H1 (cell line): Measurements from ENCODE around the gene KIDINS220. TPM values are rescaled to one million over a fixed set of nuclear protein-coding genes. Genes with fewer than 3 reads are reported as not detected.

Source experiments
- CTCF ChIA-PET: fragments of 300-600 bp; sonication (Branson Sonifier 250); formaldehyde crosslinking; loops from one replicate; lab custom pipeline; 2021; ENCODE audit not compliant: partially characterized antibody; lab: Charles Lee
- POLR2A ChIA-PET: fragments of 300-600 bp; sonication (Branson Sonifier 250); formaldehyde crosslinking; loops from one replicate; lab custom pipeline; 2021; ENCODE audit warnings: inconsistent platforms; ENCODE audit not compliant: partially characterized antibody; lab: Charles Lee
- DNase-seq, 2 experiments: peaks; one replicate each; pipeline versions ENCODE4 v3.0.0 to v3.0.0-alpha.2; 2010 to 2022; ENCODE audit warnings: low spot score in 2 of 2, low read depth in 1 of 2, mixed read lengths in 1 of 2
- FAIRE-seq: peaks from 2 replicates; lab custom pipeline; 2011; peaks lifted over from hg19 to GRCh38; lab: Jason Lieb, UNC
- H2AFZ ChIP-seq: 2 replicates; pipeline ENCODE4 v1.8.1; 2012; ENCODE audit warnings: low read length, inconsistent platforms
- H2AK5ac ChIP-seq: 2 replicates; pipeline ENCODE4 v1.6.1; 2013; ENCODE audit warnings: low read depth, low read length
- H2BK120ac ChIP-seq: replicated peaks from 2 replicates; pipeline ENCODE3; 2013; ENCODE audit warnings: low read depth, low read length, inconsistent platforms
- H2BK12ac ChIP-seq: 2 replicates; pipeline ENCODE4 v1.6.1; 2013; ENCODE audit warnings: low read depth, low read length
- H2BK15ac ChIP-seq: 2 replicates; pipeline ENCODE4 v1.6.1; 2013; ENCODE audit warnings: low read length
- H2BK20ac ChIP-seq: 2 replicates; pipeline ENCODE4 v1.6.1; 2013; ENCODE audit warnings: low read length
- H2BK5ac ChIP-seq: 2 replicates; pipeline ENCODE4 v1.6.1; 2013; ENCODE audit warnings: low read depth, low read length
- H3K14ac ChIP-seq: 2 replicates; pipeline ENCODE4 v1.6.1; 2013; ENCODE audit warnings: inconsistent platforms; ENCODE audit not compliant: insufficient read length
- H3K18ac ChIP-seq: 2 replicates; pipeline ENCODE4 v1.6.1; 2013; ENCODE audit warnings: low read length; ENCODE audit errors: extremely low read depth
- H3K23ac ChIP-seq: 2 replicates; pipeline ENCODE4 v1.6.1; 2013; ENCODE audit warnings: inconsistent platforms; ENCODE audit not compliant: insufficient read length
- H3K23me2 ChIP-seq: 2 replicates; pipeline ENCODE4 v1.6.1; 2013; ENCODE audit warnings: low read depth, low read length
- H3K27ac ChIP-seq: 2 replicates; pipeline ENCODE4 v1.6.1; 2011; ENCODE audit warnings: low read depth, low read length, inconsistent platforms
- H3K27me3 ChIP-seq, 4 experiments: replicated peaks in 1 of 4; 1 replicate in 1 of 4; 2 replicates in 3 of 4; pipeline versions ENCODE4 v1.6.1 to v1.8.1; 2011 to 2013; ENCODE audit warnings: low read length in 3 of 4, mild to moderate bottlenecking in 3 of 4, inconsistent platforms in 2 of 4, mixed read lengths in 2 of 4, moderate library complexity in 1 of 4; ENCODE audit not compliant: control insufficient read depth in 3 of 4, insufficient read depth in 3 of 4; ENCODE audit errors: extremely low read depth in 1 of 4
- H3K36me3 ChIP-seq, 4 experiments: 2 replicates each; pipeline versions ENCODE4 v1.6.1 to v1.8.1; 2011 to 2013; ENCODE audit warnings: mild to moderate bottlenecking in 4 of 4, low read length in 3 of 4, moderate library complexity in 2 of 4, control low read depth in 1 of 4, inconsistent platforms in 1 of 4; ENCODE audit not compliant: insufficient read depth in 4 of 4, control insufficient read depth in 2 of 4
- H3K4ac ChIP-seq: replicated peaks from 2 replicates; pipeline ENCODE3; 2013; ENCODE audit warnings: low read length, low read depth, mixed read lengths, inconsistent platforms; ENCODE audit not compliant: insufficient read length
- H3K4me1 ChIP-seq, 4 experiments: replicated peaks in 1 of 4; 1 replicate in 1 of 4; 2 replicates in 3 of 4; pipeline versions ENCODE4 v1.6.1 to v1.8.1; 2011 to 2013; ENCODE audit warnings: low read length in 3 of 4, inconsistent platforms in 2 of 4, mixed read lengths in 1 of 4; ENCODE audit not compliant: insufficient read depth in 4 of 4, control insufficient read depth in 3 of 4
- H3K4me2 ChIP-seq, 2 experiments: 2 replicates each; pipeline versions ENCODE4 v1.6.1 to v1.8.1; 2011 to 2013; ENCODE audit warnings: low read depth in 2 of 2, low read length in 2 of 2, control low read depth in 1 of 2, inconsistent platforms in 1 of 2, mild to moderate bottlenecking in 1 of 2; ENCODE audit not compliant: insufficient read depth in 1 of 2
- H3K4me3 ChIP-seq, 4 experiments: fragments of 200-600, 300-600 bp in 1 of 4; sonication (generic), shearing (Covaris generic), sonication (Bioruptor Twin) in 1 of 4; 2 replicates each; pipeline versions ENCODE4 v1.5.1 to v1.8.1; 2011 to 2016; ENCODE audit warnings: low read length in 4 of 4, low read depth in 3 of 4, control low read depth in 2 of 4, inconsistent platforms in 2 of 4, mild to moderate bottlenecking in 2 of 4, mixed read lengths in 1 of 4, moderate library complexity in 1 of 4; ENCODE audit not compliant: insufficient read depth in 2 of 4; ENCODE audit errors: extremely low read depth in 1 of 4
- H3K56ac ChIP-seq: replicated peaks from 2 replicates; pipeline ENCODE3; 2013; ENCODE audit warnings: low read depth, mild to moderate bottlenecking, mixed read lengths, low read length, inconsistent platforms; ENCODE audit not compliant: insufficient read length
- H3K79me1 ChIP-seq: 2 replicates; pipeline ENCODE4 v1.6.1; 2013; ENCODE audit warnings: low read depth, low read length, control low read depth
- H3K79me2 ChIP-seq, 2 experiments: 2 replicates each; pipeline versions ENCODE4 v1.6.1 to v1.8.1; 2012 to 2013; ENCODE audit warnings: low read length in 2 of 2, mild to moderate bottlenecking in 2 of 2, inconsistent platforms in 1 of 2; ENCODE audit not compliant: insufficient read depth in 2 of 2, control insufficient read depth in 1 of 2
- H3K9ac ChIP-seq, 4 experiments: replicated peaks in 1 of 4; 1 replicate in 1 of 4; 2 replicates in 3 of 4; pipeline versions ENCODE4 v1.6.1 to v1.8.1; 2011 to 2013; ENCODE audit warnings: low read depth in 3 of 4, low read length in 3 of 4, control low read depth in 2 of 4, mild to moderate bottlenecking in 2 of 4, moderate library complexity in 2 of 4, inconsistent platforms in 1 of 4; ENCODE audit errors: extremely low read depth in 1 of 4
- H3K9me3 ChIP-seq, 2 experiments: 2 replicates each; pipeline versions ENCODE4 v1.6.1 to v1.8.1; 2012 to 2013; ENCODE audit warnings: mild to moderate bottlenecking in 2 of 2, moderate library complexity in 2 of 2, control low read depth in 1 of 2, inconsistent platforms in 1 of 2, low read depth in 1 of 2, low read length in 1 of 2, mixed read lengths in 1 of 2; ENCODE audit not compliant: insufficient read depth in 2 of 2
- H4K20me1 ChIP-seq, 2 experiments: replicated peaks in 1 of 2; 2 replicates each; pipeline versions ENCODE3 to v1.8.1; 2011 to 2013; ENCODE audit warnings: inconsistent platforms in 2 of 2, low read length in 2 of 2, mild to moderate bottlenecking in 1 of 2; ENCODE audit not compliant: insufficient read depth in 2 of 2, control insufficient read depth in 1 of 2
- H4K5ac ChIP-seq: 2 replicates; pipeline ENCODE4 v1.6.1; 2013; ENCODE audit warnings: low read length, low read depth, mixed read lengths, inconsistent platforms; ENCODE audit not compliant: insufficient read length
- H4K8ac ChIP-seq: 2 replicates; pipeline ENCODE4 v1.8.0; 2013; ENCODE audit warnings: mild to moderate bottlenecking, moderate library complexity, low read length, inconsistent platforms; ENCODE audit not compliant: insufficient read depth; ENCODE audit errors: extremely low read depth
- H4K91ac ChIP-seq: replicated peaks from 2 replicates; pipeline ENCODE3; 2013; ENCODE audit warnings: low read length, mixed read lengths, inconsistent platforms; ENCODE audit not compliant: insufficient read length
- ATF2 ChIP-seq: IDR thresholded peaks from 2 replicates; pipeline ENCODE4 v1.6.1; 2012; ENCODE audit warnings: low read length, inconsistent platforms
- BACH1 ChIP-seq: IDR thresholded peaks from 2 replicates; pipeline ENCODE4 v1.6.1; 2012; ENCODE audit warnings: low read length, improper control_type of control experiment
- BCL11A ChIP-seq, 2 experiments: IDR thresholded peaks; one replicate each; pipeline ENCODE4 v1.6.1; 2011; ENCODE audit warnings: low read depth in 2 of 2, low read length in 2 of 2, mild to moderate bottlenecking in 2 of 2
- BRCA1 ChIP-seq: IDR thresholded peaks from 2 replicates; pipeline ENCODE4 v1.6.1; 2012; ENCODE audit warnings: low read depth, low read length, improper control_type of control experiment
- CBX5 ChIP-seq: fragments of 300-800, 300-1000 bp; sonication (generic); IDR thresholded peaks from 2 replicates; pipeline ENCODE4 v1.7.1; 2016; ENCODE audit warnings: antibody characterized with exemption, low read length, low read depth
- CBX8 ChIP-seq: fragments of 300-800, 300-1000 bp; sonication (generic); IDR thresholded peaks from 2 replicates; pipeline ENCODE4 v1.7.1; 2016; ENCODE audit warnings: low read depth, low read length, borderline replicate concordance
- CHD2 ChIP-seq: IDR thresholded peaks from 2 replicates; pipeline ENCODE4 v1.6.1; 2012; ENCODE audit warnings: low read length, improper control_type of control experiment
- EZH2 ChIP-seq: fragments of 200-600 bp; sonication (generic); IDR thresholded peaks from 2 replicates; pipeline ENCODE4 v1.7.1; 2012; ENCODE audit warnings: low read depth, mild to moderate bottlenecking, moderate library complexity, low read length, inconsistent platforms; ENCODE audit not compliant: severe bottlenecking
- FOSL1 ChIP-seq: IDR thresholded peaks from 2 replicates; pipeline ENCODE4 v1.6.1; 2011; ENCODE audit warnings: mild to moderate bottlenecking, low read depth, low read length, moderate library complexity; ENCODE audit not compliant: insufficient read depth
- MAFK ChIP-seq: IDR thresholded peaks from 2 replicates; pipeline ENCODE4 v1.6.1; 2012; ENCODE audit warnings: low read depth, mild to moderate bottlenecking, improper control_type of control experiment, low read length
- POLR2AphosphoS5 ChIP-seq: IDR thresholded peaks from 2 replicates; pipeline ENCODE4 v1.6.1; 2011; ENCODE audit warnings: low read depth, low read length
- POU5F1 ChIP-seq: IDR thresholded peaks from 2 replicates; pipeline ENCODE4 v1.6.1; 2011; ENCODE audit warnings: low read depth, mild to moderate bottlenecking, low read length, moderate library complexity
- SP2 ChIP-seq: IDR thresholded peaks from 2 replicates; pipeline ENCODE4 v1.6.1; 2012; ENCODE audit warnings: mild to moderate bottlenecking, low read length, inconsistent platforms
- YY1 ChIP-seq: IDR thresholded peaks from 2 replicates; pipeline ENCODE4 v1.6.1; 2011; ENCODE audit warnings: low read depth, mild to moderate bottlenecking, low read length
- WGBS, 2 experiments: shearing (Covaris generic) in 1 of 2; methylation state at CpG; one replicate each; pipeline versions ENCODE4 v1.1.6 to v1.1.7; 2013 to 2015; ENCODE audit warnings: low lambda C conversion rate in 2 of 2, mixed read lengths in 2 of 2, inconsistent platforms in 1 of 2, low coverage in 1 of 2, missing lambda C conversion rate in 1 of 2; ENCODE audit not compliant: insufficient replicate concordance in 2 of 2, insufficient coverage in 1 of 2, insufficient read length in 1 of 2; ENCODE audit errors: extremely low coverage in 1 of 2, missing lambda C conversion rate in 1 of 2; 5-methylcytosine and 5-hydroxymethylcytosine counted together
- polyA plus RNA-seq, 7 experiments: library from polyadenylated mRNA; depleted of rRNA in 3 of 7; stranded (reverse) in 5 of 7; unstranded in 2 of 7; fragments of >200 nt in 5 of 7; fragments of 200-250 nt in 2 of 7; gene quantifications; 1 replicate in 5 of 7; 2 replicates in 1 of 7; 4 replicates in 1 of 7; pipeline versions ENCODE4 v1.2.1 to v1.2.3, GENCODE V29; 2011 to 2013; ENCODE audit warnings: missing spikeins in 2 of 7, mixed read lengths in 2 of 7
- total RNA-seq: library from RNA; stranded (reverse); fragmentation: NEBNext Ultra II Directional; extraction: Animal tissue kit (Norgen Biotek cat#: 25700); gene quantifications from 2 replicates; pipeline ENCODE4 v1.2.1, GENCODE V29; 2021

KIDINS220 gene
- total and polyA plus RNA-seq, 2 of the 8 experiments (the other 6 are each of a cell fraction or from before 2014, with no cell fraction given): 21.2 to 27.1 TPM

GRCh38 chr2:8767324-8767723 is 70.1 kb downstream of the KIDINS220 start:
- DNase-seq: no peak
- no peak overlapping the region for H2BK5ac ChIP-seq
- H3K56ac ChIP-seq: no peak overlapping the region
- no peak overlapping the region for H2AK5ac ChIP-seq
- no peak overlapping the region for H4K91ac ChIP-seq
- no peak overlapping the region for H2BK15ac ChIP-seq
- FAIRE-seq: no peak
- no peaks in the 10 kb centered on the region for H3K23me2 ChIP-seq
- H3K23ac ChIP-seq: no peak overlapping the region
- CTCF ChIA-PET: interaction anchor here (1.2 kb wide), 1 partner anchor 1204 kb away, joined by 3 read pairs; no protein-coding TSS in a partner anchor
- H3K4ac ChIP-seq: no peak overlapping the region
- H4K20me1 ChIP-seq: no peaks in the 10 kb centered on the region
- H3K27ac ChIP-seq: no peak overlapping the region
- H4K5ac ChIP-seq: no peak overlapping the region
- H3K4me2 ChIP-seq: no peak overlapping the region
- H3K4me3 ChIP-seq: no peak overlapping the region
- POLR2A ChIA-PET: no interaction called here
- no peaks in the 10 kb centered on the region for H3K79me1 ChIP-seq
- no peak overlapping the region for H2BK20ac ChIP-seq
- H3K14ac ChIP-seq: no peak overlapping the region
- no peak overlapping the region for H2BK120ac ChIP-seq
- H2AFZ ChIP-seq: no peak overlapping the region
- WGBS, 2 experiments: 100% methylated on average over 1 of the region's 1 CpG; no CpG with 5 or more reads in 1 of the 2 experiments
- no peaks in the 10 kb centered on the region for H3K4me1 ChIP-seq
- H4K8ac ChIP-seq: no peak overlapping the region
- H3K79me2 ChIP-seq: no peaks in the 10 kb centered on the region
- H3K9me3 ChIP-seq: no peaks in the 10 kb centered on the region
- no peak overlapping the region for H3K9ac ChIP-seq
- peaks cover 0 to 4% (median 0%) of the 10 kb centered on the region in 4 experiments; a peak in 1 of 8 replicates for H3K36me3 ChIP-seq
- H3K18ac ChIP-seq: no peak overlapping the region
- no peaks in the 10 kb centered on the region for H3K27me3 ChIP-seq
- H2BK12ac ChIP-seq: no peak overlapping the region
- TF ChIP-seq BCL11A (IDR thresholded peaks at IDR 0.05; ENCODE audit: low read depth in 2 of 2, low read length in 2 of 2) (no peak), CBX5 (no peak), CHD2 (no peak), CBX8 (no peak), ATF2 (no peak), MAFK (no peak), EZH2 (no peak), BACH1 (no peak), SP2 (no peak), FOSL1 (no peak), POLR2AphosphoS5 (no peak), POU5F1 (no peak), BRCA1 (no peak), YY1 (no peak)
